Thoracic aorta (tissue), 2 donors: Measurements from ENCODE around the gene SUN2. TPM values are rescaled to one million over a fixed set of nuclear protein-coding genes. Genes with fewer than 3 reads are reported as not detected.

Experiments used
- ATAC-seq: fragments of 150-250 bp; one replicate; pipeline ENCODE4 v1.8.0; 2017; ENCODE audit warnings: low read depth; ENCODE audit not compliant: insufficient number of reproducible peaks, low FRiP score
- DNase-seq: peaks from one replicate; pipeline ENCODE4 v3.0.0-alpha.2; 2020; ENCODE audit warnings: low spot score
- H3K27ac ChIP-seq, 2 donors: fragments of 200-600 bp; sonication (generic); 1 replicate in 1 of 2; 2 replicates in 1 of 2; pipeline ENCODE4 v1.5.1; 2016; ENCODE audit warnings: mild to moderate bottlenecking in 2 of 2, moderate library complexity in 2 of 2
- H3K27me3 ChIP-seq: fragments of 200-600 bp; sonication (generic); replicated peaks from 2 replicates; pipeline ENCODE4 v1.6.0; 2016; ENCODE audit warnings: mild to moderate bottlenecking; ENCODE audit not compliant: insufficient read depth
- H3K36me3 ChIP-seq: fragments of 200-600 bp; sonication (generic); one replicate; pipeline ENCODE4 v1.5.1; 2016
- H3K4me1 ChIP-seq, 2 donors: fragments of 200-600 bp; sonication (generic); 1 replicate in 1 of 2; 2 replicates in 1 of 2; pipeline versions ENCODE4 v1.5.1 to v1.6.0; 2016; ENCODE audit warnings: low read depth in 2 of 2, mild to moderate bottlenecking in 1 of 2; ENCODE audit not compliant: control insufficient read depth in 1 of 2
- H3K4me3 ChIP-seq: fragments of 200-600 bp; sonication (generic); 2 replicates; pipeline ENCODE4 v1.5.1; 2016; ENCODE audit warnings: mild to moderate bottlenecking
- H3K9me3 ChIP-seq: fragments of 200-600 bp; sonication (generic); 2 replicates; pipeline ENCODE4 v1.5.1; 2016
- total RNA-seq, 2 donors: library from RNA; depleted of rRNA; stranded (reverse); fragments of >200 nt; gene quantifications; one replicate each; pipeline versions ENCODE4 v1.1.0 to v1.2.3, GENCODE V29; 2016
- TF ChIP-seq, protein P1 (sequence below): fragments of 200-600 bp; sonication (generic); IDR thresholded peaks from one replicate; pipeline ENCODE4 v1.5.1; 2019; ENCODE audit warnings: antibody characterized with exemption

Gene SUN2
- total RNA-seq, 2 donors from 2014 or later: 1,125 to 1,215 TPM

DNA sequence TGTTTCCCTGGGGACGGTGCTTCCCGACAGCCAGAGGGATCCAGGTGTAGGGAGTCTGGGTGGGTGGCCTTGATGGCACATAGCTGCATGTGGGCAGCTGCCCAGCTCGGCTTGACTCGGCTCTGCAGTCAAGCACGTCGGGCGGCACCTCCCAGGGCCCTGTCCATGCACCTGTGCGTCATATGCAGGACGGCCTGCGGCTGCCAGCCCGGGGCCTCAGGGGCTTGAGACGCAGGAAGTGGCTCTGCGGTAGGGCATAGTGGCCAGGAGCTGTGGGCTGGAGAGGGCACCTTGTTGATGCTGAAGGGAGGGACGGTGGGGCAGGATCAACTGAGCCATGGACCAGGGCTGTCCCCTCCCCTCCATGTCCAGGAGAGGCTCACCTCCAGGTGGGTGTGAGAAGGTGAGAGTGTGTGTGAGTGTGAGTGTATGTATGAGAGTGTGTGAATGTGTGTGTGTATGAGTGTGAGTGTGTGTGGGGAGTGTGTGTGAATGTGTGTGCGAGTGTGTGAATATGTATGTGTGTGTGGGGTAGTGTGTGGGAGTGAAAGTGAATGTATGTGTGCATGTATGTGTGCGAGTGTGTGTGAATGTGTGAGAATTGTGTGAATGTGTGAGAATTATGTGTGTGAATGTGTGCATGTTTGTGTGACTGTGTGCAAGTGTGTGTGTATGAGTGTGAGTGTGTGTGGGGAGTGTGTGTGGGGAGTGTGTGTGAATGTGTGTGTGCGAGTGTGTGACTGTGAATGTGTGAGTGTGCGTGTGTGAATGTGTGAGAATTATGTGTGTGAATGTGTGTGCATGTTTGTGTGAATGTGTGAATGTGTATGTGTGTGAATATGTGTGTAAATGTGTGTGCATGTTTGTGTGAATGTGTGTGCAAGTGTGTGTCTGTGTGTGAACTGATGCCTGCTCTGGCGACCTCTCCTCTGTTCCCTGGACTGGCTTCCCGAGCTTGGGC lies 5.7 kb upstream of the SUN2 start:
- no peaks in the 10 kb centered on the region for H3K27me3 ChIP-seq
- DNase-seq (no peak), ATAC-seq (no peak)
- peaks cover 5 to 10% of the 10 kb centered on the region in 2 donors for H3K4me1 ChIP-seq
- no peak overlapping the region for H3K4me3 ChIP-seq
- H3K27ac ChIP-seq: no peak overlapping the region
- H3K36me3 ChIP-seq: no peaks in the 10 kb centered on the region
- no peaks in the 10 kb centered on the region for H3K9me3 ChIP-seq
- TF ChIP-seq, protein P1, sequence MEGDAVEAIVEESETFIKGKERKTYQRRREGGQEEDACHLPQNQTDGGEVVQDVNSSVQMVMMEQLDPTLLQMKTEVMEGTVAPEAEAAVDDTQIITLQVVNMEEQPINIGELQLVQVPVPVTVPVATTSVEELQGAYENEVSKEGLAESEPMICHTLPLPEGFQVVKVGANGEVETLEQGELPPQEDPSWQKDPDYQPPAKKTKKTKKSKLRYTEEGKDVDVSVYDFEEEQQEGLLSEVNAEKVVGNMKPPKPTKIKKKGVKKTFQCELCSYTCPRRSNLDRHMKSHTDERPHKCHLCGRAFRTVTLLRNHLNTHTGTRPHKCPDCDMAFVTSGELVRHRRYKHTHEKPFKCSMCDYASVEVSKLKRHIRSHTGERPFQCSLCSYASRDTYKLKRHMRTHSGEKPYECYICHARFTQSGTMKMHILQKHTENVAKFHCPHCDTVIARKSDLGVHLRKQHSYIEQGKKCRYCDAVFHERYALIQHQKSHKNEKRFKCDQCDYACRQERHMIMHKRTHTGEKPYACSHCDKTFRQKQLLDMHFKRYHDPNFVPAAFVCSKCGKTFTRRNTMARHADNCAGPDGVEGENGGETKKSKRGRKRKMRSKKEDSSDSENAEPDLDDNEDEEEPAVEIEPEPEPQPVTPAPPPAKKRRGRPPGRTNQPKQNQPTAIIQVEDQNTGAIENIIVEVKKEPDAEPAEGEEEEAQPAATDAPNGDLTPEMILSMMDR: no peak

DNA sequence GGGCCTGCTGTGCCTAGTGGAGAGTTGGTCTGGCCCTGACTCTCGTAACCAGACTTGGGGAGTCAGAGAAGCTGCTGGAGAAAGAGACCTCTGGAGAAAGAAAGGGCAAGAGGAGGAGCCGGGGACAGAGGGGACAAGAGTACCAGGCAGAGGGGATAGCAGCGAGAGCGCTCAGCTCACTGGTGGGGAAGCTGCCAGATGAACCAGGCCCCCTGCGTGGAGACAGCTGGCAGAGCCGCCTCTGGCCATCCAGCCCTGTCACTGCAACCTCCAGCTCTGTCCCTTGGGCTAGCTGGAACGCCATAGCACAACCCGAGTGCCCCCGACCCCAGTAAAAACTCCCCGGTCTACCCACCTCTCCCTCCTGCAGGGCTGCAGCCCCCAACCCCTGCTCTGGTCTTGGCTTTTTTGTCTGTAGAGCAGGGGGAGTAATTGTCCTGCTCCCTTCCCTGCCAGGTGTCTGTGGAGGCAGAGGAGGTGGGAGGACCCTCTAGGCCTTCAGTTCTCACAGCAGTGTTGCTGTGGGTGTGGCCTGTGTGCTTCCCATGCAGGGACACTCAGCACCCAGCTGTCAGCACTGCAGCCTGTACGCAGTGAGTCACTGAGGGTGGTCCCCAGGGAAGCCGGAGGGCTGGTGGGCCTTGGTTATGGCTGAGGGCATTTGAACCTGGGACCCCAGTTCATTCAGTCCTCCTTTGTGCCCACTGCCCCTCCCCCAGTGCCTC lies 4.8 kb upstream of the SUN2 start:
- no peak for ATAC-seq

DNA sequence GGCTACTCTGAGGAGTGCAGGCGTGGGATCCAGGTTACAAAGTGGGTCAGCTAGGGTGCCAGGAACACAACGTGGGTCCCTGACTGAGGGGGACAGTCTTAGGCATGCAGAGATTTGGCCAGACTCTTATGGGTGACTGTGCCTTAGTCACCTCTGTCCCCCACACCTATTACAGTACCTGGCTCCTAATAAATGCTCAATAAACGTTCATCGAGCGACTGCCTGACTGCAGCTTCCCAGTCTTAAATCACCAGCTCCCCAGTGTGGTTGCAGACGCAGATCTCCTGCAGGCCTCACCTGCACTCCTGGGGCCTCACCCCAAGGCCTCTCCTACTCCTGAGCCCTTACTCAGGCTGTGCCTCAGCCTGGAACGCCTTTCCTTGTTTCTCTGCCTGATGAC lies 3.2 kb upstream of the SUN2 start:
- Histone ChIP-seq H3K4me1 (peaks cover 8 to 16% of the 10 kb centered on the region in 2 donors), H3K36me3 (no peaks in the 10 kb centered on the region), H3K4me3 (no peak overlapping the region), H3K27me3 (no peaks in the 10 kb centered on the region), H3K27ac (no peak overlapping the region), H3K9me3 (no peaks in the 10 kb centered on the region)
- no peak for ATAC-seq
- DNase-seq: no peak
- TF ChIP-seq, protein P1: no peak

More for the DNA sequence above, 4.8 kb upstream of the SUN2 start:
- H3K4me1 ChIP-seq: peaks cover 6 to 14% of the 10 kb centered on the region in 2 donors
- no peak overlapping the region for H3K27ac ChIP-seq
- H3K36me3 ChIP-seq: no peaks in the 10 kb centered on the region
- no peak for DNase-seq
- H3K4me3 ChIP-seq: no peak overlapping the region
- H3K9me3 ChIP-seq: no peaks in the 10 kb centered on the region
- TF ChIP-seq, protein P1: no peak
- H3K27me3 ChIP-seq: no peaks in the 10 kb centered on the region

DNA sequence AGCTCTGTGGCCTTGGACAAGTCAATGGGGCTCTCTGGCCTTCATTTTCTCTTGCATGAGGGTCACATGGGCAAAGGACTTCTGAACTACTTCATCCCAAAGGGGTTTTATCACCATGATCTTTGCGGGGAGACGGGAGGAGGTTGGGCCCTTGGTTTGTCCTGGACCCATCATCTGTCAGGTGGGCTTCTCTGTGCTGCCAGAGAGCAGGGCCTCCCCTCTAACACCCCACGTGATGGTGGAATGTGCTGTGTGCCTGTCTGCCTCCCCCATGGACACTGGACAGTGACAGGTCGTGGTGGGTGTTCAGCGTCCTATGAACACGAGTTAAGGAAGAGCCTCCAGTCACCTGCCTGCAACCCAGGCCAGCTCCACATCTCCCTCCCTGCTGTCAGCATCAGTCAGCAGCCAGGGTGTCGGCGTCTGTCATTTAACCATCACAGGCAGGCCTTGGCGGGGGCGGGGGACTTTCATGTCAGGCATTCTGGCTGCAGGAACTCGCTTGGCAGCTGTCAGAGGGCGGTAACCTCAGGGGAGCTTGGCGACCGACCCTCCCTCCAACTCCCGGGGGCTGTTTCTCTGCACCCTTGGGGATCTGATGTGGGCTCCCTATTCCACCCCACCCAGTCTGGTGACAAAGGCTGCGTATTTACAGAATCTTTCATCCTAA lies 2.6 kb upstream of the SUN2 start:
- Histone ChIP-seq H3K4me3 (no peak overlapping the region), H3K4me1 (peaks cover 11 to 22% of the 10 kb centered on the region in 2 donors), H3K9me3 (no peaks in the 10 kb centered on the region), H3K27me3 (no peaks in the 10 kb centered on the region), H3K27ac (no peak overlapping the region), H3K36me3 (no peaks in the 10 kb centered on the region)
- ATAC-seq (no peak), DNase-seq (no peak)
- TF ChIP-seq, protein P1: no peak

DNA sequence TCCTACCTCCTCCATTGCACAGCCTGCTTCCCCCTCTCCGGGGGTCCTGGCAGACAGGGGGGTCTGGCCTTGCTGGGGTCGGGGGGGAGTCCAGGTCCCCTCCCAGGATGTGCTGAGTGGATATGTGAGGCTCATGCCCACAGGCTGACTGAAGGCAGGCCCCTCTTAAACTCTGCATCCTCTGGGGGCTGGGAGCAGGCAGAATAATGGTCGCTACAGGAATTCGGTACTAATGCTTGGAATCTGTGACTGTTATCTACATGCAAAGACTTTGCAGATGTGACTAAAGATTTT lies 1.6 kb upstream of the SUN2 start:
- Histone ChIP-seq H3K27ac (peak overlapping the region in 1 of 2 donors; percentile 100), H3K36me3 (peaks cover 6% of the 10 kb centered on the region), H3K9me3 (no peaks in the 10 kb centered on the region), H3K4me1 (peaks cover 17 to 32% of the 10 kb centered on the region in 2 donors), H3K27me3 (no peaks in the 10 kb centered on the region), H3K4me3 (no peak overlapping the region)
- TF ChIP-seq, protein P1: no peak
- ATAC-seq (no peak), DNase-seq (no peak)
